GM12878 (cell line): ENCODE data around the gene TRIB2. TPM values are rescaled to one million over a fixed set of nuclear protein-coding genes. Genes with fewer than 3 reads are reported as not detected.

Experiments
- ATAC-seq: fragments of 200-7000 bp; cut with Tn5 transposase; 3 replicates; pipeline ENCODE4 v1.9.1; 2020; ENCODE audit warnings: mild to moderate bottlenecking, moderate library complexity
- BruUV-seq: library from RNA; stranded (reverse); fragments of 400-500 nt; replicated peaks from 2 replicates; lab custom pipeline; 2021; lab: Mats Ljungman, UMichigan
- CTCF ChIA-PET: fragments of 300-600 bp; sonication (Branson Sonifier 250); formaldehyde crosslinking; extraction: SDS; loops from one replicate; lab custom pipeline; 2021; ENCODE audit warnings: inconsistent platforms; lab: Yijun Ruan, JAX
- POLR2A ChIA-PET: fragments of 350-600 bp; formaldehyde crosslinking; extraction: SDS; loops from one replicate; lab custom pipeline; 2021; ENCODE audit warnings: inconsistent platforms; lab: Charles Lee
- RAD21 ChIA-PET: fragments of 300-600 bp; sonication (Branson Sonifier 250); formaldehyde crosslinking; loops from one replicate; lab custom pipeline; 2023; ENCODE audit warnings: antibody characterized with exemption; ENCODE audit not compliant: unreplicated experiment; lab: Charles Lee
- SMC1A ChIA-PET: fragments of 300-600 bp; sonication (Branson Sonifier 250); formaldehyde crosslinking; loops from one replicate; lab custom pipeline; 2023; ENCODE audit not compliant: unreplicated experiment, uncharacterized antibody; lab: Charles Lee
- DNase-seq: peaks from one replicate; pipeline ENCODE4 v3.0.0-alpha.2; 2011; ENCODE audit warnings: low read depth, low spot score
- FAIRE-seq: peaks from 3 replicates; lab custom pipeline; 2011; peaks lifted over from hg19 to GRCh38; lab: Jason Lieb, UNC
- H2AFZ ChIP-seq: 2 replicates; pipeline ENCODE4 v1.6.0; 2011; ENCODE audit warnings: low read depth, low read length, control low read depth; ENCODE audit not compliant: control insufficient read depth
- H3K27ac ChIP-seq: 2 replicates; pipeline ENCODE4 v1.5.1; 2011; ENCODE audit warnings: control low read depth; ENCODE audit not compliant: control insufficient read depth, insufficient read depth
- H3K27me3 ChIP-seq, 2 experiments: replicated peaks in 1 of 2; 2 replicates each; pipeline versions ENCODE4 v1.6.0 to v1.6.1; 2011; ENCODE audit warnings: low read length in 1 of 2; ENCODE audit not compliant: control insufficient read depth in 2 of 2, insufficient read depth in 2 of 2
- H3K36me3 ChIP-seq, 2 experiments: 2 replicates each; pipeline ENCODE4 v1.5.1; 2011; ENCODE audit warnings: low read length in 1 of 2; ENCODE audit not compliant: control insufficient read depth in 2 of 2, insufficient read depth in 2 of 2
- H3K4me1 ChIP-seq: 2 replicates; pipeline ENCODE4 v1.6.1; 2011; ENCODE audit warnings: mild to moderate bottlenecking, low read length, moderate library complexity, mixed read lengths; ENCODE audit not compliant: control insufficient read depth, insufficient read depth
- H3K4me2 ChIP-seq: 2 replicates; pipeline ENCODE4 v1.6.0; 2011; ENCODE audit warnings: control low read depth; ENCODE audit not compliant: control insufficient read depth, insufficient read depth
- H3K4me3 ChIP-seq: fragments of 200-600 bp; sonication (generic); 2 replicates; pipeline ENCODE4 v1.5.1; 2016
- H3K79me2 ChIP-seq: 2 replicates; pipeline ENCODE4 v1.6.0; 2011; ENCODE audit warnings: low read length; ENCODE audit not compliant: control insufficient read depth, insufficient read depth
- H3K9ac ChIP-seq: 2 replicates; pipeline ENCODE4 v1.8.0; 2011; ENCODE audit warnings: low read length, control low read depth, mixed read lengths; ENCODE audit not compliant: control insufficient read depth, insufficient read depth
- H3K9me3 ChIP-seq: replicated peaks from 3 replicates; pipeline ENCODE4 v1.5.1; 2011; ENCODE audit warnings: mild to moderate bottlenecking, low read length; ENCODE audit not compliant: control insufficient read depth, insufficient read depth
- H4K20me1 ChIP-seq: 2 replicates; pipeline ENCODE4 v1.6.0; 2011; ENCODE audit not compliant: control insufficient read depth, insufficient read depth
- CBX5 ChIP-seq: sonication (generic); IDR thresholded peaks from 2 replicates; pipeline ENCODE4 v1.6.1; 2016; ENCODE audit warnings: low read depth, moderate library complexity, mild to moderate bottlenecking, inconsistent platforms
- FOS ChIP-seq: IDR thresholded peaks from 3 replicates; pipeline ENCODE4 v1.6.1; 2011; ENCODE audit warnings: borderline replicate concordance; ENCODE audit not compliant: insufficient read length; ENCODE audit errors: extremely low read depth
- GABPA ChIP-seq: IDR thresholded peaks from 2 replicates; pipeline ENCODE4 v1.6.1; 2014; ENCODE audit warnings: antibody characterized with exemption, low read depth, mild to moderate bottlenecking, inconsistent platforms
- RUNX3 ChIP-seq: IDR thresholded peaks from 2 replicates; pipeline ENCODE4 v1.6.1; 2012; ENCODE audit warnings: low read length, inconsistent platforms
- SRF ChIP-seq, 2 experiments: IDR thresholded peaks; 2 replicates each; pipeline ENCODE4 v1.6.1; 2011; ENCODE audit warnings: low read depth in 2 of 2, low read length in 2 of 2, mild to moderate bottlenecking in 1 of 2, moderate library complexity in 1 of 2
- TCF12 ChIP-seq: IDR thresholded peaks from 2 replicates; pipeline ENCODE4 v1.6.1; 2011; ENCODE audit warnings: low read depth, mild to moderate bottlenecking, low read length
- ZBTB33 ChIP-seq: fragments of 450-650 bp; IDR thresholded peaks from 2 replicates; pipeline ENCODE4 v1.6.1; 2017; ENCODE audit warnings: mild to moderate bottlenecking
- ZSCAN29 ChIP-seq: fragments of 450-650 bp; IDR thresholded peaks from 2 replicates; pipeline ENCODE4 v1.6.1; 2017; ENCODE audit warnings: mild to moderate bottlenecking, moderate library complexity
- in situ Hi-C: fragments of 300-500 bp; cut with MboI; formaldehyde crosslinking; loops from 9 replicates; pipeline ENCODE4 v1.14.3; 2018; ENCODE audit warnings: mixed read lengths
- intact Hi-C: fragments of 100-400 bp; cut with micrococcal nuclease; formaldehyde crosslinking; loops from one replicate; pipeline ENCODE4 v1.14.2; 2022; ENCODE audit not compliant: unreplicated experiment
- polyA plus RNA-seq, 11 experiments: library from polyadenylated mRNA; depleted of rRNA in 4 of 11; unstranded in 6 of 11; stranded (reverse) in 5 of 11; fragments of >200 nt; fragmentation: Nextera tagmentation in 4 of 11; fragmentation: Illumina TruSeq in 1 of 11; extraction: Ambion mirVana in 4 of 11; extraction: Trizol in 1 of 11; gene quantifications; 1 replicate in 1 of 11; 2 replicates in 10 of 11; pipeline versions ENCODE4 v1.2.1 to v1.2.3, GENCODE V29; 2011 to 2016; ENCODE audit warnings: inconsistent platforms in 2 of 11, missing spikeins in 2 of 11, low read depth in 1 of 11
- total RNA-seq, 4 experiments: library from RNA; depleted of rRNA in 3 of 4; stranded (reverse); fragments of >200 nt in 3 of 4; fragmentation: Illumina TruSeq in 1 of 4; extraction: Trizol in 1 of 4; gene quantifications; 2 replicates each; pipeline versions ENCODE4 v1.2.1 to v1.2.3, GENCODE V29; 2013 to 2021
- TF ChIP-seq, protein P1 (sequence below): fragments of 450-650 bp; IDR thresholded peaks from 2 replicates; pipeline ENCODE4 v1.6.1; 2017; ENCODE audit warnings: mild to moderate bottlenecking, moderate library complexity
- TF ChIP-seq, protein P2 (sequence below): IDR thresholded peaks from 2 replicates; pipeline ENCODE4 v1.6.1; 2011; ENCODE audit warnings: low read depth, low read length, improper control_type of control experiment, borderline replicate concordance
- TF ChIP-seq, protein P3 (sequence below): fragments of 150-350 bp; IDR thresholded peaks from 2 replicates; pipeline ENCODE4 v1.6.1; 2016; ENCODE audit warnings: low read depth, low read length

TRIB2 gene
- total and polyA plus RNA-seq, 10 of the 15 experiments (the other 5 are each of a cell fraction or from before 2014, with no cell fraction given), result 1.6 to 9.2 (median 5.2) TPM

DNA sequence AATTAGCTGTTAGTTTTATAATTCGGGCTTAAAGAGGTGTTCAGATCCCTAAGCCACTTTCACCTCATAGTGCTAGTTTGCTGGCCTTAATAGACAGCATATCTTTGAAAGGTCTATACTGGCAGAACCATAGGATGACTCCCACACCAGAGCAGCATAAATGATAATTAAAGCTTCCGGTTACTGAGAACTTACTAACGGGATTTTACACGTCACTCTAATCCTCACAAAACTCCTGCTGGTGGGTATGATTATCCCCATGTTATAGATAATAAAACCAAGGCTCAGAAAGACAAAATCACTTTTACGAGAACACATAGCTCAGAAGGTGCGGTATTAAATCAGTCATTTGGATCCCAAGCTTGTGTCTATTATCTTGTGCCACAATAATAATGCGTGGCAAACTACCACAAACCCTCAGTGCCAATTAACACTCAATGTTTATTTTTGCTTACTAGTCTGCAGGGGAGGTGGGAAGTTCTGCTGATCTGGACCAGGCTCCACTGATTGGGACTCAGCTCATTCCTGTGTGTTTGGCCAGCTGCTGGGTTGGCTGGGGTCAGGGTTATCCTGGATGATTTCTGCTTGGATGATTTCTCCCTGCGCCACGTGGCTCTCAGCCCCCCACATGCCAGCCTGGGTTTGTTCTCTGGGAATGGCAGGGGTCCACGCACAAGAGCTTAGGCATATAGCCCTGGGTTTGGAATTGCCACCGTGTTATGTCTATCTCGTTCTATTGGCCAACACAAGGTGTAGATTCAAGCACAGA lies 62.3 kb downstream of the TRIB2 start (continued):
- TF ChIP-seq, protein P1, sequence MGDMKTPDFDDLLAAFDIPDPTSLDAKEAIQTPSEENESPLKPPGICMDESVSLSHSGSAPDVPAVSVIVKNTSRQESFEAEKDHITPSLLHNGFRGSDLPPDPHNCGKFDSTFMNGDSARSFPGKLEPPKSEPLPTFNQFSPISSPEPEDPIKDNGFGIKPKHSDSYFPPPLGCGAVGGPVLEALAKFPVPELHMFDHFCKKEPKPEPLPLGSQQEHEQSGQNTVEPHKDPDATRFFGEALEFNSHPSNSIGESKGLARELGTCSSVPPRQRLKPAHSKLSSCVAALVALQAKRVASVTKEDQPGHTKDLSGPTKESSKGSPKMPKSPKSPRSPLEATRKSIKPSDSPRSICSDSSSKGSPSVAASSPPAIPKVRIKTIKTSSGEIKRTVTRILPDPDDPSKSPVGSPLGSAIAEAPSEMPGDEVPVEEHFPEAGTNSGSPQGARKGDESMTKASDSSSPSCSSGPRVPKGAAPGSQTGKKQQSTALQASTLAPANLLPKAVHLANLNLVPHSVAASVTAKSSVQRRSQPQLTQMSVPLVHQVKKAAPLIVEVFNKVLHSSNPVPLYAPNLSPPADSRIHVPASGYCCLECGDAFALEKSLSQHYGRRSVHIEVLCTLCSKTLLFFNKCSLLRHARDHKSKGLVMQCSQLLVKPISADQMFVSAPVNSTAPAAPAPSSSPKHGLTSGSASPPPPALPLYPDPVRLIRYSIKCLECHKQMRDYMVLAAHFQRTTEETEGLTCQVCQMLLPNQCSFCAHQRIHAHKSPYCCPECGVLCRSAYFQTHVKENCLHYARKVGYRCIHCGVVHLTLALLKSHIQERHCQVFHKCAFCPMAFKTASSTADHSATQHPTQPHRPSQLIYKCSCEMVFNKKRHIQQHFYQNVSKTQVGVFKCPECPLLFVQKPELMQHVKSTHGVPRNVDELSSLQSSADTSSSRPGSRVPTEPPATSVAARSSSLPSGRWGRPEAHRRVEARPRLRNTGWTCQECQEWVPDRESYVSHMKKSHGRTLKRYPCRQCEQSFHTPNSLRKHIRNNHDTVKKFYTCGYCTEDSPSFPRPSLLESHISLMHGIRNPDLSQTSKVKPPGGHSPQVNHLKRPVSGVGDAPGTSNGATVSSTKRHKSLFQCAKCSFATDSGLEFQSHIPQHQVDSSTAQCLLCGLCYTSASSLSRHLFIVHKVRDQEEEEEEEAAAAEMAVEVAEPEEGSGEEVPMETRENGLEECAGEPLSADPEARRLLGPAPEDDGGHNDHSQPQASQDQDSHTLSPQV, result no peak
- TF ChIP-seq, protein P2, sequence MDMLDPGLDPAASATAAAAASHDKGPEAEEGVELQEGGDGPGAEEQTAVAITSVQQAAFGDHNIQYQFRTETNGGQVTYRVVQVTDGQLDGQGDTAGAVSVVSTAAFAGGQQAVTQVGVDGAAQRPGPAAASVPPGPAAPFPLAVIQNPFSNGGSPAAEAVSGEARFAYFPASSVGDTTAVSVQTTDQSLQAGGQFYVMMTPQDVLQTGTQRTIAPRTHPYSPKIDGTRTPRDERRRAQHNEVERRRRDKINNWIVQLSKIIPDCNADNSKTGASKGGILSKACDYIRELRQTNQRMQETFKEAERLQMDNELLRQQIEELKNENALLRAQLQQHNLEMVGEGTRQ, result no peak

GRCh38 chr2:12781329-12781728 lies 64.6 kb downstream of the TRIB2 start:
- H4K20me1 ChIP-seq, result no peaks in the 10 kb centered on the region
- ChIA-PET POLR2A (no interaction called here), CTCF (no interaction called here), RAD21 (no interaction called here), SMC1A (no interaction called here)
- H3K27ac ChIP-seq, result no peak overlapping the region
- H3K4me3 ChIP-seq, result no peak overlapping the region
- H3K9ac ChIP-seq, result no peak overlapping the region
- intact Hi-C loops, result no loop called here
- ATAC-seq, result no peak
- H3K36me3 ChIP-seq, result no peaks in the 10 kb centered on the region
- no TSS peak for BruUV-seq
- no peak for DNase-seq
- no peaks in the 10 kb centered on the region for H3K4me1 ChIP-seq
- H3K79me2 ChIP-seq, result no peaks in the 10 kb centered on the region
- no peaks in the 10 kb centered on the region for H3K9me3 ChIP-seq
- H2AFZ ChIP-seq, result no peak overlapping the region
- in situ Hi-C loops, result no loop called here
- H3K4me2 ChIP-seq, result no peak overlapping the region
- H3K27me3 ChIP-seq, result no peaks in the 10 kb centered on the region
- no peak for FAIRE-seq
- TF ChIP-seq GABPA (no peak), FOS (no peak), ZSCAN29 (no peak), TCF12 (no peak), SRF (IDR thresholded peaks at IDR 0.05; ENCODE audit: low read depth in 2 of 2, low read length in 2 of 2) (no peak), RUNX3 (no peak), CBX5 (no peak), ZBTB33 (no peak)
- TF ChIP-seq, protein P3, sequence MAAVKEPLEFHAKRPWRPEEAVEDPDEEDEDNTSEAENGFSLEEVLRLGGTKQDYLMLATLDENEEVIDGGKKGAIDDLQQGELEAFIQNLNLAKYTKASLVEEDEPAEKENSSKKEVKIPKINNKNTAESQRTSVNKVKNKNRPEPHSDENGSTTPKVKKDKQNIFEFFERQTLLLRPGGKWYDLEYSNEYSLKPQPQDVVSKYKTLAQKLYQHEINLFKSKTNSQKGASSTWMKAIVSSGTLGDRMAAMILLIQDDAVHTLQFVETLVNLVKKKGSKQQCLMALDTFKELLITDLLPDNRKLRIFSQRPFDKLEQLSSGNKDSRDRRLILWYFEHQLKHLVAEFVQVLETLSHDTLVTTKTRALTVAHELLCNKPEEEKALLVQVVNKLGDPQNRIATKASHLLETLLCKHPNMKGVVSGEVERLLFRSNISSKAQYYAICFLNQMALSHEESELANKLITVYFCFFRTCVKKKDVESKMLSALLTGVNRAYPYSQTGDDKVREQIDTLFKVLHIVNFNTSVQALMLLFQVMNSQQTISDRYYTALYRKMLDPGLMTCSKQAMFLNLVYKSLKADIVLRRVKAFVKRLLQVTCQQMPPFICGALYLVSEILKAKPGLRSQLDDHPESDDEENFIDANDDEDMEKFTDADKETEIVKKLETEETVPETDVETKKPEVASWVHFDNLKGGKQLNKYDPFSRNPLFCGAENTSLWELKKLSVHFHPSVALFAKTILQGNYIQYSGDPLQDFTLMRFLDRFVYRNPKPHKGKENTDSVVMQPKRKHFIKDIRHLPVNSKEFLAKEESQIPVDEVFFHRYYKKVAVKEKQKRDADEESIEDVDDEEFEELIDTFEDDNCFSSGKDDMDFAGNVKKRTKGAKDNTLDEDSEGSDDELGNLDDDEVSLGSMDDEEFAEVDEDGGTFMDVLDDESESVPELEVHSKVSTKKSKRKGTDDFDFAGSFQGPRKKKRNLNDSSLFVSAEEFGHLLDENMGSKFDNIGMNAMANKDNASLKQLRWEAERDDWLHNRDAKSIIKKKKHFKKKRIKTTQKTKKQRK, result no peak
